ENCODE measurements around the gene NKD1. TPM values are rescaled to one million over a fixed set of nuclear protein-coding genes. Genes with fewer than 3 reads are reported as not detected.

The NKD1 gene
- total and polyA plus RNA-seq, 5 donors = 0.68 to 3.2 (median 1.6) TPM

GRCh38 chr16:50520451-50521245 is 27.5 kb upstream of the NKD1 start:
- DNase-seq = no peak
- Histone ChIP-seq H3K9me3 (ENCODE audit: control insufficient read depth, low read length) (no peaks in the 10 kb centered on the region), H3K27me3 (ENCODE audit: control insufficient read depth, insufficient read depth) (no peaks in the 10 kb centered on the region), H3K27ac (ENCODE audit: low read length) (no peak overlapping the region), H3K4me1 (ENCODE audit: control insufficient read depth, insufficient read depth, low read length) (no peaks in the 10 kb centered on the region), H3K4me3 (ENCODE audit: low read length) (no peak overlapping the region)
- intact Hi-C loops (cut with DNase I) = no loop called here
- ATAC-seq = no peak
- 25% methylated on average over 6 of the region's 6 CpGs for WGBS

GRCh38 chr16:50521246-50521900 is 26.8 kb upstream of the NKD1 start:
- H3K27ac ChIP-seq (ENCODE audit: low read length) = no peak overlapping the region
- no peak overlapping the region for H3K4me3 ChIP-seq (ENCODE audit: low read length)
- no peaks in the 10 kb centered on the region for H3K9me3 ChIP-seq (ENCODE audit: control insufficient read depth, low read length)
- no peak for ATAC-seq
- DNase-seq = no peak
- no peaks in the 10 kb centered on the region for H3K4me1 ChIP-seq (ENCODE audit: control insufficient read depth, insufficient read depth, low read length)
- intact Hi-C loops (cut with DNase I) = no loop called here
- no peaks in the 10 kb centered on the region for H3K27me3 ChIP-seq (ENCODE audit: control insufficient read depth, insufficient read depth)
- WGBS = 81% methylated on average over 9 of the region's 9 CpGs

GRCh38 chr16:50522324-50522723 is 25.9 kb upstream of the NKD1 start:
- no peak for ATAC-seq

GRCh38 chr16:50523710-50524109 is 24.5 kb upstream of the NKD1 start:
- Histone ChIP-seq H3K27me3 (ENCODE audit: control insufficient read depth, insufficient read depth) (no peaks in the 10 kb centered on the region), H3K9me3 (ENCODE audit: control insufficient read depth, low read length) (no peaks in the 10 kb centered on the region), H3K4me3 (ENCODE audit: low read length) (no peak overlapping the region), H3K4me1 (ENCODE audit: control insufficient read depth, insufficient read depth, low read length) (no peaks in the 10 kb centered on the region), H3K27ac (ENCODE audit: low read length) (no peak overlapping the region)
- 85% methylated on average over 7 of the region's 7 CpGs for WGBS
- DNase-seq (no peak), ATAC-seq (no peak)
- intact Hi-C loops (cut with DNase I) = no loop called here

More at GRCh38 chr16:50522324-50522723, 25.9 kb upstream of the NKD1 start:
- Histone ChIP-seq H3K9me3 (ENCODE audit: control insufficient read depth, low read length) (no peaks in the 10 kb centered on the region), H3K4me3 (ENCODE audit: low read length) (no peak overlapping the region), H3K27ac (ENCODE audit: low read length) (no peak overlapping the region), H3K4me1 (ENCODE audit: control insufficient read depth, insufficient read depth, low read length) (no peaks in the 10 kb centered on the region), H3K27me3 (ENCODE audit: control insufficient read depth, insufficient read depth) (no peaks in the 10 kb centered on the region)
- no peak for DNase-seq
- 53% methylated on average over 5 of the region's 5 CpGs for WGBS
- intact Hi-C loops (cut with DNase I) = no loop called here

GRCh38 chr16:50525262-50525661 is 22.9 kb upstream of the NKD1 start:
- no peak for DNase-seq
- WGBS = 91% methylated on average over 3 of the region's 3 CpGs
- Histone ChIP-seq H3K27me3 (ENCODE audit: control insufficient read depth, insufficient read depth) (no peaks in the 10 kb centered on the region), H3K9me3 (ENCODE audit: control insufficient read depth, low read length) (peaks cover 1% of the 10 kb centered on the region), H3K4me1 (ENCODE audit: control insufficient read depth, insufficient read depth, low read length) (no peaks in the 10 kb centered on the region), H3K27ac (ENCODE audit: low read length) (no peak overlapping the region), H3K4me3 (ENCODE audit: low read length) (no peak overlapping the region)
- intact Hi-C loops (cut with DNase I) = no loop called here
- no peak for ATAC-seq

- 88% methylated on average over 6 of the region's 6 CpGs for WGBS
- Histone ChIP-seq H3K27ac (ENCODE audit: low read length) (no peak overlapping the region), H3K4me3 (ENCODE audit: low read length) (no peak overlapping the region), H3K27me3 (ENCODE audit: control insufficient read depth, insufficient read depth) (no peaks in the 10 kb centered on the region), H3K9me3 (ENCODE audit: control insufficient read depth, low read length) (peaks cover 1% of the 10 kb centered on the region), H3K4me1 (ENCODE audit: control insufficient read depth, insufficient read depth, low read length) (no peaks in the 10 kb centered on the region)
- DNase-seq (no peak), ATAC-seq (no peak)
- intact Hi-C loops (cut with DNase I) = no loop called here
Measured at GRCh38 chr16:50525716-50526115, 22.5 kb upstream of the NKD1 start.

GRCh38 chr16:50526249-50526648 is 21.9 kb upstream of the NKD1 start:
- Histone ChIP-seq H3K27ac (ENCODE audit: low read length) (no peak overlapping the region), H3K9me3 (ENCODE audit: control insufficient read depth, low read length) (peaks cover 1% of the 10 kb centered on the region), H3K4me1 (ENCODE audit: control insufficient read depth, insufficient read depth, low read length) (no peaks in the 10 kb centered on the region), H3K4me3 (ENCODE audit: low read length) (no peak overlapping the region), H3K27me3 (ENCODE audit: control insufficient read depth, insufficient read depth) (no peaks in the 10 kb centered on the region)
- DNase-seq (no peak), ATAC-seq (no peak)
- intact Hi-C loops (cut with DNase I) = no loop called here
- 81% methylated on average over 4 of the region's 4 CpGs for WGBS

- no peak overlapping the region for H3K27ac ChIP-seq (ENCODE audit: low read length)
- WGBS = 85% methylated on average over 6 of the region's 6 CpGs
- H3K9me3 ChIP-seq (ENCODE audit: control insufficient read depth, low read length) = peaks cover 1% of the 10 kb centered on the region
- intact Hi-C loops (cut with DNase I) = no loop called here
- ATAC-seq (no peak), DNase-seq (no peak)
- no peaks in the 10 kb centered on the region for H3K27me3 ChIP-seq (ENCODE audit: control insufficient read depth, insufficient read depth)
- no peaks in the 10 kb centered on the region for H3K4me1 ChIP-seq (ENCODE audit: control insufficient read depth, insufficient read depth, low read length)
- no peak overlapping the region for H3K4me3 ChIP-seq (ENCODE audit: low read length)
Measured at GRCh38 chr16:50526796-50527195, 21.4 kb upstream of the NKD1 start.

- Histone ChIP-seq H3K27me3 (ENCODE audit: control insufficient read depth, insufficient read depth) (no peaks in the 10 kb centered on the region), H3K4me3 (ENCODE audit: low read length) (no peak overlapping the region), H3K27ac (ENCODE audit: low read length) (no peak overlapping the region), H3K4me1 (ENCODE audit: control insufficient read depth, insufficient read depth, low read length) (no peaks in the 10 kb centered on the region), H3K9me3 (ENCODE audit: control insufficient read depth, low read length) (peaks cover 1% of the 10 kb centered on the region)
- intact Hi-C loops (cut with DNase I) = no loop called here
- no peak for ATAC-seq
- DNase-seq = no peak
- 49% methylated on average over 1 of the region's 1 CpG for WGBS
Measured at GRCh38 chr16:50528820-50529219, 19.4 kb upstream of the NKD1 start.

- no peaks in the 10 kb centered on the region for H3K27me3 ChIP-seq (ENCODE audit: control insufficient read depth, insufficient read depth)
- peaks cover 1% of the 10 kb centered on the region for H3K9me3 ChIP-seq (ENCODE audit: control insufficient read depth, low read length)
- no peak overlapping the region for H3K27ac ChIP-seq (ENCODE audit: low read length)
- H3K4me1 ChIP-seq (ENCODE audit: control insufficient read depth, insufficient read depth, low read length) = no peaks in the 10 kb centered on the region
- DNase-seq = no peak
- ATAC-seq = no peak
- intact Hi-C loops (cut with DNase I) = no loop called here
- H3K4me3 ChIP-seq (ENCODE audit: low read length) = no peak overlapping the region
Measured at GRCh38 chr16:50529334-50529733, 18.9 kb upstream of the NKD1 start.

GRCh38 chr16:50530277-50531236 is 17.6 kb upstream of the NKD1 start:
- DNase-seq (no peak), ATAC-seq (no peak)
- WGBS = 75% methylated on average over 13 of the region's 13 CpGs
- H3K4me1 ChIP-seq (ENCODE audit: control insufficient read depth, insufficient read depth, low read length) = no peaks in the 10 kb centered on the region
- no peak overlapping the region for H3K27ac ChIP-seq (ENCODE audit: low read length)
- H3K4me3 ChIP-seq (ENCODE audit: low read length) = no peak overlapping the region
- H3K27me3 ChIP-seq (ENCODE audit: control insufficient read depth, insufficient read depth) = no peaks in the 10 kb centered on the region
- H3K9me3 ChIP-seq (ENCODE audit: control insufficient read depth, low read length) = peaks cover 1% of the 10 kb centered on the region
- intact Hi-C loops (cut with DNase I) = no loop called here

All from right cardiac atrium (tissue), 5 donors.